CD4-positive, alpha-beta T cell treated with Interleukin-17A for 4 hours (primary cell): ENCODE measurements around the gene GLP2R.

Experiments used
- DNase-seq: peaks from one replicate; pipeline ENCODE4 v3.0.0-alpha.2; 2020; ENCODE audit warnings: mixed read lengths

GLP2R gene

GRCh38 chr17:9814337-9814945 lies 11.3 kb upstream of the GLP2R start:
- DNase-seq: no peak

GRCh38 chr17:9816472-9816871 lies 9.3 kb upstream of the GLP2R start:
- DNase-seq: no peak

GRCh38 chr17:9817086-9817485 lies 8.6 kb upstream of the GLP2R start:
- no peak for DNase-seq

GRCh38 chr17:9818760-9819159 lies 7.0 kb upstream of the GLP2R start:
- DNase-seq: no peak

- DNase-seq: no peak
Observed at GRCh38 chr17:9820448-9820847, 5.3 kb upstream of the GLP2R start.

- DNase-seq: no peak
Observed at GRCh38 chr17:9821921-9822320, 3.8 kb upstream of the GLP2R start, which contains the start of gene GSG1L2. Gene GSG1L2, minus strand, starts transcription at chr17:9822079. Its CDS starts 8 bp downstream, at chr17:9822071.

- no peak for DNase-seq
Observed at GRCh38 chr17:9824094-9824493, 1.6 kb upstream of the GLP2R start.

- no peak for DNase-seq
Observed at GRCh38 chr17:9824797-9825338, 856 bp upstream of the GLP2R start.

GRCh38 chr17:9828296-9829295 lies 2.9 kb downstream of the GLP2R start:
- no peak for DNase-seq

- DNase-seq: no peak
Observed at GRCh38 chr17:9829343-9829742, 3.6 kb downstream of the GLP2R start.

- DNase-seq: no peak
Observed at GRCh38 chr17:9830711-9831110, 5.0 kb downstream of the GLP2R start.

- no peak for DNase-seq
Observed at GRCh38 chr17:9833922-9834321, 8.2 kb downstream of the GLP2R start.

GRCh38 chr17:9837551-9838471 lies 12.1 kb downstream of the GLP2R start:
- no peak for DNase-seq

- no peak for DNase-seq
Observed at GRCh38 chr17:9839433-9839832, 13.7 kb downstream of the GLP2R start.

GRCh38 chr17:9842057-9842758 lies 16.5 kb downstream of the GLP2R start:
- DNase-seq: no peak

GRCh38 chr17:9843152-9844010 lies 17.7 kb downstream of the GLP2R start:
- no peak for DNase-seq

- DNase-seq: no peak
Observed at GRCh38 chr17:9844153-9844552, 18.4 kb downstream of the GLP2R start.

GRCh38 chr17:9845306-9845705 lies 19.6 kb downstream of the GLP2R start:
- no peak for DNase-seq

GRCh38 chr17:9850151-9850550 lies 24.4 kb downstream of the GLP2R start:
- DNase-seq: no peak

- no peak for DNase-seq
Observed at GRCh38 chr17:9854255-9854654, 28.5 kb downstream of the GLP2R start.

GRCh38 chr17:9855036-9855435 lies 29.3 kb downstream of the GLP2R start:
- no peak for DNase-seq
